OCI-LY3 (cell line): ENCODE data around the gene PCLO.

ENCODE experiments used
- H2AFZ ChIP-seq: fragments of 200-600, 300-600 bp; shearing (Covaris generic); 2 replicates; pipeline ENCODE4 v1.6.0; 2014; ENCODE audit warnings: antibody characterized with exemption, low read depth, low read length
- H3K27ac ChIP-seq: fragments of 200-600, 300-600 bp; sonication (generic); 2 replicates; pipeline ENCODE4 v1.5.1; 2014; ENCODE audit warnings: mild to moderate bottlenecking, low read length, moderate library complexity, mixed read lengths
- H3K27me3 ChIP-seq: fragments of 200-600, 300-600 bp; sonication (generic); 2 replicates; pipeline ENCODE4 v1.6.1; 2014; ENCODE audit warnings: low read depth, low read length, mixed read lengths
- H3K36me3 ChIP-seq: fragments of 200-600, 300-600 bp; sonication (generic); replicated peaks from 2 replicates; pipeline ENCODE3; 2014; ENCODE audit warnings: low read depth, low read length, mixed read lengths
- H3K4me1 ChIP-seq: fragments of 300-600, 200-600 bp; sonication (generic); 2 replicates; pipeline ENCODE4 v1.6.1; 2014; ENCODE audit warnings: low read length, mixed read lengths
- H3K4me2 ChIP-seq: fragments of 200-600, 300-600 bp; sonication (generic); 2 replicates; pipeline ENCODE4 v1.6.1; 2014; ENCODE audit warnings: low read length, mixed read lengths
- H3K4me3 ChIP-seq: fragments of 300-600, 200-600 bp; sonication (generic); 2 replicates; pipeline ENCODE4 v1.5.1; 2014; ENCODE audit warnings: antibody characterized with exemption, mild to moderate bottlenecking, low read length, moderate library complexity
- H3K79me2 ChIP-seq: fragments of 300-600, 200-600 bp; shearing (Covaris generic); 2 replicates; pipeline ENCODE4 v1.6.1; 2014; ENCODE audit warnings: mild to moderate bottlenecking, low read length, mixed read lengths
- H3K9ac ChIP-seq: fragments of 300-600, 200-600 bp; shearing (Covaris generic); 2 replicates; pipeline ENCODE4 v1.6.0; 2014; ENCODE audit warnings: mild to moderate bottlenecking, low read length, moderate library complexity
- H3K9me3 ChIP-seq: fragments of 200-600, 300-600 bp; shearing (Covaris generic); 2 replicates; pipeline ENCODE4 v1.6.1; 2014; ENCODE audit warnings: low read length, mixed read lengths; ENCODE audit not compliant: insufficient read depth
- H4K20me1 ChIP-seq: fragments of 200-600, 300-600 bp; sonication (generic); 2 replicates; pipeline ENCODE4 v1.6.1; 2016; ENCODE audit warnings: low read length, mixed read lengths; ENCODE audit not compliant: insufficient read depth
- CTCF ChIP-seq: fragments of 200-600, 300-600 bp; sonication (generic); IDR thresholded peaks from 2 replicates; pipeline ENCODE4 v1.5.1; 2014; ENCODE audit warnings: antibody characterized with exemption, low read length, low read depth
- EZH2phosphoT487 ChIP-seq: fragments of 200-600 bp; shearing (Covaris generic); IDR thresholded peaks from 2 replicates; pipeline ENCODE4 v1.6.1; 2018; ENCODE audit warnings: antibody characterized with exemption, mixed run types, low read depth

Gene PCLO

GRCh38 chr7:83162402-83163256 is at the start of gene PCLO:
TSS of gene PCLO (minus strand) at chr7:83162884. CDS start at chr7:83162592, 292 bp downstream.
- H3K4me1 ChIP-seq: no peaks in the 10 kb centered on the region
- no peaks in the 10 kb centered on the region for H3K79me2 ChIP-seq
- H3K9ac ChIP-seq: no peak within 1 kb of the TSS
- H3K27ac ChIP-seq: no peak within 1 kb of the TSS
- H3K27me3 ChIP-seq: no peaks in the 10 kb centered on the region
- no peaks in the 10 kb centered on the region for H3K9me3 ChIP-seq
- TF ChIP-seq CTCF: no peak
- TF ChIP-seq EZH2phosphoT487: no peak
- no peaks in the 10 kb centered on the region for H3K36me3 ChIP-seq
- H3K4me2 ChIP-seq: no peak within 1 kb of the TSS
- no peak within 1 kb of the TSS for H2AFZ ChIP-seq
- no peaks in the 10 kb centered on the region for H4K20me1 ChIP-seq
- no peak within 1 kb of the TSS for H3K4me3 ChIP-seq

- H3K4me3 ChIP-seq: no peak overlapping the region
- no peaks in the 10 kb centered on the region for H3K36me3 ChIP-seq
- H3K27me3 ChIP-seq: no peaks in the 10 kb centered on the region
- no peak overlapping the region for H2AFZ ChIP-seq
- H4K20me1 ChIP-seq: no peaks in the 10 kb centered on the region
- no peaks in the 10 kb centered on the region for H3K4me1 ChIP-seq
- H3K9me3 ChIP-seq: no peaks in the 10 kb centered on the region
- H3K79me2 ChIP-seq: no peaks in the 10 kb centered on the region
- no peak overlapping the region for H3K27ac ChIP-seq
- TF ChIP-seq EZH2phosphoT487: no peak
- no peak for TF ChIP-seq CTCF
- no peak overlapping the region for H3K4me2 ChIP-seq
- no peak overlapping the region for H3K9ac ChIP-seq
These were observed 49.0 kb upstream of the PCLO start for GRCh38 chr7:83211685-83212084.

GRCh38 chr7:83210479-83210878 is 47.8 kb upstream of the PCLO start:
- Histone ChIP-seq H3K4me3 (no peak overlapping the region), H3K4me1 (no peaks in the 10 kb centered on the region), H3K27me3 (no peaks in the 10 kb centered on the region), H3K9ac (no peak overlapping the region), H3K9me3 (no peaks in the 10 kb centered on the region), H2AFZ (no peak overlapping the region), H4K20me1 (no peaks in the 10 kb centered on the region), H3K36me3 (no peaks in the 10 kb centered on the region), H3K27ac (no peak overlapping the region), H3K79me2 (no peaks in the 10 kb centered on the region), H3K4me2 (no peak overlapping the region)
- TF ChIP-seq EZH2phosphoT487: no peak
- TF ChIP-seq CTCF: no peak

- H4K20me1 ChIP-seq: no peaks in the 10 kb centered on the region
- no peak for TF ChIP-seq EZH2phosphoT487
- no peak for TF ChIP-seq CTCF
These were observed 42.0 kb upstream of the PCLO start for GRCh38 chr7:83204715-83205114.

More at GRCh38 chr7:83204715-83205114, 42.0 kb upstream of the PCLO start:
- no peaks in the 10 kb centered on the region for H3K9me3 ChIP-seq
- no peak overlapping the region for H3K9ac ChIP-seq
- H3K4me2 ChIP-seq: no peak overlapping the region
- H3K4me1 ChIP-seq: no peaks in the 10 kb centered on the region
- no peak overlapping the region for H3K27ac ChIP-seq
- H3K79me2 ChIP-seq: no peaks in the 10 kb centered on the region
- no peaks in the 10 kb centered on the region for H3K36me3 ChIP-seq
- H3K27me3 ChIP-seq: no peaks in the 10 kb centered on the region
- H2AFZ ChIP-seq: no peak overlapping the region
- H3K4me3 ChIP-seq: no peak overlapping the region
